Stromal cell of bone marrow (primary cell): ENCODE results near the gene YJU2.

ENCODE experiments used
- DNase-seq: peaks from one replicate; pipeline ENCODE4 v3.0.0-alpha.2; 2012; ENCODE audit warnings: low read depth

The YJU2 gene

GRCh38 chr19:4298810-4299550 lies 52.1 kb downstream of the YJU2 start:
- DNase-seq, result no peak

- DNase-seq, result no peak
These were observed 53.7 kb downstream of the YJU2 start for GRCh38 chr19:4300589-4300988.

- DNase-seq, result no peak
These were observed 54.8 kb downstream of the YJU2 start for GRCh38 chr19:4301590-4302242.

- DNase-seq, result no peak
These were observed 55.4 kb downstream of the YJU2 start, which contains the start of gene TMIGD2 for GRCh38 chr19:4302243-4302640. Gene TMIGD2, minus strand, starts transcription at chr19:4302389. Its CDS starts 4 bp downstream, at chr19:4302385.

- DNase-seq, result no peak
These were observed 57.1 kb downstream of the YJU2 start for GRCh38 chr19:4303819-4304537.

GRCh38 chr19:4304538-4305256 lies 57.8 kb downstream of the YJU2 start, which contains the start of gene FSD1:
Gene FSD1, plus strand, starts transcription at chr19:4304598. Its CDS starts 149 bp downstream, at chr19:4304747.
- DNase-seq, result peak; percentile 3

GRCh38 chr19:4305257-4305612 lies 58.4 kb downstream of the YJU2 start:
- DNase-seq, result no peak

- no peak for DNase-seq
These were observed 58.8 kb downstream of the YJU2 start for GRCh38 chr19:4305659-4306058.

- DNase-seq, result no peak
These were observed 63.6 kb downstream of the YJU2 start for GRCh38 chr19:4310247-4311121.

- DNase-seq, result no peak
These were observed 67.1 kb downstream of the YJU2 start for GRCh38 chr19:4313847-4314490.

- DNase-seq, result no peak
These were observed 70.1 kb downstream of the YJU2 start for GRCh38 chr19:4316956-4317355.

- DNase-seq, result no peak
These were observed 71.6 kb downstream of the YJU2 start for GRCh38 chr19:4318460-4318859.
